Endodermal cell (in vitro differentiated cells): Measurements from ENCODE around the gene ATE1. TPM values are rescaled to one million over a fixed set of nuclear protein-coding genes. Genes with fewer than 3 reads are reported as not detected.

Source experiments
- DNase-seq: peaks from one replicate; pipeline ENCODE4 v3.0.0-alpha.2; 2017
- H3K27ac ChIP-seq: 2 replicates; pipeline ENCODE4 v1.5.1; 2013; ENCODE audit warnings: mild to moderate bottlenecking, low read depth, low read length, moderate library complexity
- H3K27me3 ChIP-seq: 2 replicates; pipeline ENCODE4 v1.6.1; 2013; ENCODE audit warnings: mild to moderate bottlenecking, low read length, moderate library complexity; ENCODE audit not compliant: insufficient read depth, control insufficient read depth, poor library complexity, severe bottlenecking
- H3K36me3 ChIP-seq: 2 replicates; pipeline ENCODE4 v1.7.0; 2013; ENCODE audit warnings: mild to moderate bottlenecking, low read length, moderate library complexity; ENCODE audit not compliant: control insufficient read depth, insufficient read depth
- H3K4me1 ChIP-seq: one replicate; pipeline ENCODE4 v1.7.0; 2013; ENCODE audit warnings: low read length; ENCODE audit not compliant: control insufficient read depth, insufficient read depth
- H3K4me3 ChIP-seq: 2 replicates; pipeline ENCODE4 v1.5.1; 2013; ENCODE audit warnings: mild to moderate bottlenecking, low read length, moderate library complexity
- H3K9ac ChIP-seq: 2 replicates; pipeline ENCODE4 v1.6.1; 2013; ENCODE audit warnings: mild to moderate bottlenecking, low read length, moderate library complexity; ENCODE audit not compliant: poor library complexity, severe bottlenecking; ENCODE audit errors: extremely low read depth
- H3K9me3 ChIP-seq: 2 replicates; pipeline ENCODE4 v1.6.1; 2013; ENCODE audit warnings: mild to moderate bottlenecking, low read length, moderate library complexity; ENCODE audit not compliant: control insufficient read depth
- H3K27ac Mint-ChIP-seq: 2 replicates; pipeline ENCODE4 v1.8.0; 2020; ENCODE audit warnings: mixed read lengths
- H3K27me3 Mint-ChIP-seq: 2 replicates; pipeline ENCODE4 v1.8.0; 2021; ENCODE audit warnings: mild to moderate bottlenecking, mixed read lengths; ENCODE audit not compliant: insufficient read depth
- H3K36me3 Mint-ChIP-seq: 2 replicates; pipeline ENCODE4 v1.8.0; 2020; ENCODE audit warnings: low read depth, mixed read lengths
- H3K4me1 Mint-ChIP-seq: 2 replicates; pipeline ENCODE4 v1.8.0; 2020; ENCODE audit warnings: mixed read lengths
- H3K4me3 Mint-ChIP-seq: 2 replicates; pipeline ENCODE4 v1.8.0; 2020; ENCODE audit warnings: mild to moderate bottlenecking, moderate library complexity, mixed read lengths
- H3K9me3 Mint-ChIP-seq: 2 replicates; pipeline ENCODE4 v1.8.0; 2020; ENCODE audit warnings: mild to moderate bottlenecking, mixed read lengths
- CTCF ChIP-seq: fragments of 200-600 bp; sonication (generic); conservative IDR thresholded peaks from 2 replicates; pipeline ENCODE4 v1.5.0; 2021; ENCODE audit warnings: antibody characterized with exemption, mild to moderate bottlenecking
- WGBS, 2 experiments: methylation state at CpG; one replicate each; pipeline versions ENCODE4 v1.1.5 to v1.1.7; 2013; ENCODE audit warnings: missing lambda C conversion rate in 2 of 2, mixed read lengths in 1 of 2; ENCODE audit not compliant: insufficient coverage in 1 of 2, insufficient read length in 1 of 2; 5-methylcytosine and 5-hydroxymethylcytosine counted together
- total RNA-seq, 2 donors: library from RNA; stranded (reverse); fragmentation: NEBNext Ultra II Directional in 1 of 2; extraction: Animal tissue kit (Norgen Biotek cat#: 25700) in 1 of 2; gene quantifications; 2 replicates in 1 of 2; 3 replicates in 1 of 2; pipeline ENCODE4 v1.2.1, GENCODE V29; 2021

Gene ATE1
- total RNA-seq, 2 donors from 2014 or later: 31.2 to 32.2 TPM

GRCh38 chr10:121698902-121699301 is 228.9 kb downstream of the ATE1 start:
- H3K27ac ChIP-seq: no peak overlapping the region

GRCh38 chr10:121698336-121698735 is 229.5 kb downstream of the ATE1 start:
- whole genome bisulfite sequencing, 2 experiments: 89 to 90% methylated on average over 7 of the region's 7 CpGs
- H3K4me1 Mint-ChIP-seq: peaks cover 4% of the 10 kb centered on the region
- H3K27ac Mint-ChIP-seq: no peak overlapping the region

More at GRCh38 chr10:121698902-121699301, 228.9 kb downstream of the ATE1 start:
- Histone ChIP-seq H3K9me3 (no peaks in the 10 kb centered on the region), H3K4me3 (no peak overlapping the region), H3K9ac (no peak overlapping the region), H3K4me1 (no peaks in the 10 kb centered on the region), H3K27me3 (no peaks in the 10 kb centered on the region), H3K36me3 (no peaks in the 10 kb centered on the region)
- Mint-ChIP-seq H3K4me3 (no peak overlapping the region), H3K9me3 (peaks cover 7% of the 10 kb centered on the region), H3K27ac (no peak overlapping the region), H3K36me3 (no peaks in the 10 kb centered on the region), H3K27me3 (no peaks in the 10 kb centered on the region), H3K4me1 (peaks cover 4% of the 10 kb centered on the region)
- TF ChIP-seq CTCF: no peak
- 82 to 84% methylated on average over 12 of the region's 12 CpGs for WGBS, 2 experiments
- no peak for DNase-seq

GRCh38 chr10:121696854-121697253 is 231.0 kb downstream of the ATE1 start:
- H3K9ac ChIP-seq: no peak overlapping the region
- no peaks in the 10 kb centered on the region for H3K36me3 ChIP-seq
- 94 to 95% methylated on average over 2 to 3 of the region's 3 CpGs for WGBS, 2 experiments
- H3K27ac ChIP-seq: no peak overlapping the region
- no peak overlapping the region for H3K4me3 Mint-ChIP-seq
- H3K36me3 Mint-ChIP-seq: no peaks in the 10 kb centered on the region
- DNase-seq: peak; percentile 93
- no peaks in the 10 kb centered on the region for H3K27me3 ChIP-seq
- no peak overlapping the region for H3K4me3 ChIP-seq
- H3K4me1 ChIP-seq: no peaks in the 10 kb centered on the region
- no peaks in the 10 kb centered on the region for H3K27me3 Mint-ChIP-seq
- H3K27ac Mint-ChIP-seq: no peak overlapping the region
- H3K9me3 Mint-ChIP-seq: peaks cover 7% of the 10 kb centered on the region
- TF ChIP-seq CTCF: peak; percentile 82
- H3K9me3 ChIP-seq: no peaks in the 10 kb centered on the region
- peaks cover 4% of the 10 kb centered on the region for H3K4me1 Mint-ChIP-seq

More at GRCh38 chr10:121698336-121698735, 229.5 kb downstream of the ATE1 start:
- no peak for TF ChIP-seq CTCF
- H3K36me3 ChIP-seq: no peaks in the 10 kb centered on the region
- Mint-ChIP-seq H3K36me3 (no peaks in the 10 kb centered on the region), H3K4me3 (no peak overlapping the region), H3K27me3 (no peaks in the 10 kb centered on the region), H3K9me3 (peaks cover 7% of the 10 kb centered on the region)
- no peaks in the 10 kb centered on the region for H3K4me1 ChIP-seq
- no peak overlapping the region for H3K4me3 ChIP-seq
- no peaks in the 10 kb centered on the region for H3K9me3 ChIP-seq
- H3K9ac ChIP-seq: no peak overlapping the region
- H3K27ac ChIP-seq: no peak overlapping the region
- H3K27me3 ChIP-seq: no peaks in the 10 kb centered on the region
- DNase-seq: no peak
